RWPE2 (cell line): ENCODE results near the gene GPS1.
A peak's percentile ranks its signal among the peaks of the same experiment; 100 is the strongest.

Experiments
- ATAC-seq: fragments of 200-7000 bp; cut with Tn5 transposase; 3 replicates; pipeline ENCODE4 v1.9.1; 2021; ENCODE audit warnings: low read depth
- DNase-seq: peaks from one replicate; pipeline ENCODE4 v3.0.0-alpha.2; 2020; ENCODE audit warnings: low spot score
- H3K27ac ChIP-seq: fragments of 450-650 bp; 2 replicates; pipeline ENCODE4 v1.5.1; 2017; ENCODE audit warnings: mild to moderate bottlenecking; ENCODE audit not compliant: poor library complexity, severe bottlenecking
- H3K27me3 ChIP-seq: fragments of 250-450 bp; sonication (Bioruptor Pico); 2 replicates; pipeline ENCODE4 v1.5.1; 2021; ENCODE audit warnings: mild to moderate bottlenecking, moderate library complexity; ENCODE audit not compliant: insufficient read depth, poor library complexity, severe bottlenecking
- H3K36me3 ChIP-seq: fragments of 250-450 bp; sonication (Bioruptor Pico); 2 replicates; pipeline ENCODE4 v1.5.1; 2020; ENCODE audit warnings: low read depth, mild to moderate bottlenecking, moderate library complexity
- H3K4me1 ChIP-seq: fragments of 250-450 bp; sonication (Bioruptor Pico); 2 replicates; pipeline ENCODE4 v1.5.1; 2021; ENCODE audit warnings: mild to moderate bottlenecking, moderate library complexity; ENCODE audit not compliant: insufficient read depth, poor library complexity, severe bottlenecking
- H3K4me3 ChIP-seq: fragments of 250-450 bp; sonication (Bioruptor Pico); 2 replicates; pipeline ENCODE4 v1.5.1; 2021; ENCODE audit warnings: mild to moderate bottlenecking, moderate library complexity; ENCODE audit not compliant: severe bottlenecking
- H3K9me3 ChIP-seq: fragments of 250-450 bp; sonication (Bioruptor Pico); 2 replicates; pipeline ENCODE4 v1.5.1; 2021; ENCODE audit warnings: mild to moderate bottlenecking, moderate library complexity; ENCODE audit not compliant: severe bottlenecking
- TF ChIP-seq, protein P1 (sequence below): fragments of 450-650 bp; IDR thresholded peaks from one replicate; pipeline ENCODE4 v1.5.1; 2017; ENCODE audit warnings: mild to moderate bottlenecking, moderate library complexity; ENCODE audit not compliant: poor library complexity, severe bottlenecking

Gene GPS1

GRCh38 chr17:82022981-82023446 is 28.7 kb upstream of the GPS1 start, which contains the start of gene LRRC45:
Gene LRRC45, plus strand, starts transcription at chr17:82023305. Its CDS starts 339 bp downstream, at chr17:82023644.
- Histone ChIP-seq H3K27ac (peak within 1 kb of the TSS; percentile 48), H3K36me3 (0 out of 2 replicates have a peak, but pooled peaks cover 9% of the 10 kb centered on the region), H3K27me3 (no peaks in the 10 kb centered on the region), H3K4me1 (no peaks in the 10 kb centered on the region), H3K4me3 (peak within 1 kb of the TSS; percentile 81), H3K9me3 (no peaks in the 10 kb centered on the region)
- TF ChIP-seq, protein P1, sequence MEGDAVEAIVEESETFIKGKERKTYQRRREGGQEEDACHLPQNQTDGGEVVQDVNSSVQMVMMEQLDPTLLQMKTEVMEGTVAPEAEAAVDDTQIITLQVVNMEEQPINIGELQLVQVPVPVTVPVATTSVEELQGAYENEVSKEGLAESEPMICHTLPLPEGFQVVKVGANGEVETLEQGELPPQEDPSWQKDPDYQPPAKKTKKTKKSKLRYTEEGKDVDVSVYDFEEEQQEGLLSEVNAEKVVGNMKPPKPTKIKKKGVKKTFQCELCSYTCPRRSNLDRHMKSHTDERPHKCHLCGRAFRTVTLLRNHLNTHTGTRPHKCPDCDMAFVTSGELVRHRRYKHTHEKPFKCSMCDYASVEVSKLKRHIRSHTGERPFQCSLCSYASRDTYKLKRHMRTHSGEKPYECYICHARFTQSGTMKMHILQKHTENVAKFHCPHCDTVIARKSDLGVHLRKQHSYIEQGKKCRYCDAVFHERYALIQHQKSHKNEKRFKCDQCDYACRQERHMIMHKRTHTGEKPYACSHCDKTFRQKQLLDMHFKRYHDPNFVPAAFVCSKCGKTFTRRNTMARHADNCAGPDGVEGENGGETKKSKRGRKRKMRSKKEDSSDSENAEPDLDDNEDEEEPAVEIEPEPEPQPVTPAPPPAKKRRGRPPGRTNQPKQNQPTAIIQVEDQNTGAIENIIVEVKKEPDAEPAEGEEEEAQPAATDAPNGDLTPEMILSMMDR, result no peak
- peak; percentile 100 for DNase-seq
- peak; percentile 88 for ATAC-seq

- Histone ChIP-seq H3K9me3 (no peaks in the 10 kb centered on the region), H3K4me3 (peak overlapping the region; percentile 56), H3K4me1 (no peaks in the 10 kb centered on the region), H3K36me3 (0 out of 2 replicates have a peak, but pooled peaks cover 5% of the 10 kb centered on the region), H3K27ac (peak overlapping the region; percentile 16), H3K27me3 (no peaks in the 10 kb centered on the region)
- TF ChIP-seq, protein P1, result no peak
- peak; percentile 6 for ATAC-seq
- no peak for DNase-seq
These were observed 28.1 kb upstream of the GPS1 start for GRCh38 chr17:82023447-82024241.

- no peaks in the 10 kb centered on the region; the same call in 1 of the 2 replicates for H3K36me3 ChIP-seq
- no peak for ATAC-seq
- TF ChIP-seq, protein P1, result no peak
- no peaks in the 10 kb centered on the region for H3K27me3 ChIP-seq
- H3K27ac ChIP-seq, result no peak overlapping the region
- no peak overlapping the region for H3K4me3 ChIP-seq
- H3K4me1 ChIP-seq, result no peaks in the 10 kb centered on the region
- no peak for DNase-seq
- H3K9me3 ChIP-seq, result no peaks in the 10 kb centered on the region
These were observed 26.8 kb upstream of the GPS1 start for GRCh38 chr17:82024859-82025258.

DNA sequence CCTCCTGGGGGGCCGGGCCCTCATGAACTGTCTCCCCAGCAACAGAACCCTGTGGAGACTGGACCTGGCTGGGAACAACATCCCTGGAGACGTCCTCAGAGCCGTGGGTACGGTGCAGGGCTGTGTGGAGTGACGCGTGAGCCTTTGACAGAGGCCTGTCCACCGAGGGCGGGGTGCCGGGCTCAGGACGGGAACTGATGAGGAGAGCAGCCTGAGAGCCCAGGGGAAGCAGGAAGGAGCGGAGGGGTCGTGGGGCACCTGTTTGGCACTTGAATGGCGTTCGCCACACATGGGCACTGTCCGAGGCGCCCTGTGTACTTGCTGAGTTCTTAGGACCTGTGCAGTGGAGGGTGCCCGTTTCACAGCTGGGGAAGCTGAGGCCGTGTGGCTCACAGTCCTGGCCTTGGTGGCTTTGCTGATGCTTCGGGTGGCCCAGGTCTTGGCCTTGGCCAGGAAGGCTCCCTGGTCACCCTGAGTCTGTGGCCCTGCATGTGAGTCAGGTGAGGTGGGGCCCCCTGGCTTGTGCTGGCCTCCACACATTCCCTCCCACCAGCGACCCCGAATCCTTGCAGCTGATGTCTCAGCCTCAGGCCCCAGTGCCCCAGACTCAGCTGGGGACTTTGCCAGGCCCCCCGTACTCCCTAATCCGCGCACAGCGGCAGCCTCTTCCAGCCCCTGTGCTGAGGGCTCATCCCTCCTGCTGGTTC is 26.1 kb upstream of the GPS1 start:
- H3K27me3 ChIP-seq, result no peaks in the 10 kb centered on the region
- H3K9me3 ChIP-seq, result no peaks in the 10 kb centered on the region
- H3K36me3 ChIP-seq, result no peaks in the 10 kb centered on the region; the same call in 1 of the 2 replicates
- no peaks in the 10 kb centered on the region for H3K4me1 ChIP-seq
- H3K4me3 ChIP-seq, result no peak overlapping the region
- DNase-seq, result no peak
- ATAC-seq, result no peak
- TF ChIP-seq, protein P1, result no peak
- H3K27ac ChIP-seq, result no peak overlapping the region
